Measurements from ENCODE around the gene FCRL6. TPM values are rescaled to one million over a fixed set of nuclear protein-coding genes. Genes with fewer than 3 reads are reported as not detected.

Gene FCRL6
- total RNA-seq = under 1 TPM; 0.23 to 0.61 TPM

GRCh38 chr1:159802111-159802510 is at the start of gene FCRL6:
Gene FCRL6, plus strand, starts transcription at chr1:159802360. Its CDS starts 65 bp downstream, at chr1:159802425.
- CTCF ChIA-PET = interaction anchor here (0.6 to 18.0 kb wide), 11 partner anchors 11 to 205 kb away, joined by 3 to 430 read pairs (median 4); partner anchors contain the start of genes DUSP23 and SLAMF8
- ATAC-seq (no peak), DNase-seq (no peak)
- no peaks in the 10 kb centered on the region for H3K9me3 Mint-ChIP-seq (ENCODE audit: low read depth)
- no peak within 1 kb of the TSS for H3K4me3 Mint-ChIP-seq
- H3K27ac Mint-ChIP-seq = no peak within 1 kb of the TSS
- H3K36me3 Mint-ChIP-seq = no peaks in the 10 kb centered on the region
- H3K4me1 Mint-ChIP-seq = peaks cover 34% of the 10 kb centered on the region
- peaks cover 48% of the 10 kb centered on the region for H3K27me3 Mint-ChIP-seq

DNA sequence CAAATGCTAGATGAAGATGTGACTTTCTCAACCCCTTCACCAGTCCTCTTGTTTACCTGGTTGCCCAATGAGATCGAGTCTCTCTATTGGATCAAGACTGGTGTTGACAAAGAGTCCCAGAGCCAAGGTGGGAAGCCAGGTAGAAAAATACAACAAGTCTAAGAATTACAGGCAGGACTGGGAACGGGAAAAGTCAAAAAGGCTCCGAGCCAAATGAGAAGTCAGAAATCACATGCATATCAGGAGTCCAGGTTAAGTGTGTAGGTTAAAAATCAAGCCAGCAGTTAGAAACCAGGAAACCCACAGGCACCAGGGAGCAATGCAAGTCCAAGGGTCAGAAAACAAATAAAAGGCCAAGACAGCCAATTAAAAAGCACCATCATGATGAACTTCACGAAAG is 48.8 kb upstream of the FCRL6 start:
- no peaks in the 10 kb centered on the region for H3K4me1 Mint-ChIP-seq
- no peaks in the 10 kb centered on the region for H3K9me3 Mint-ChIP-seq (ENCODE audit: low read depth)
- H3K27ac Mint-ChIP-seq = no peak overlapping the region
- CTCF ChIA-PET = no interaction called here
- peaks cover 4% of the 10 kb centered on the region for H3K27me3 Mint-ChIP-seq
- H3K4me3 Mint-ChIP-seq = no peak overlapping the region
- no peak for DNase-seq
- no peak for ATAC-seq
- H3K36me3 Mint-ChIP-seq = no peaks in the 10 kb centered on the region

DNA sequence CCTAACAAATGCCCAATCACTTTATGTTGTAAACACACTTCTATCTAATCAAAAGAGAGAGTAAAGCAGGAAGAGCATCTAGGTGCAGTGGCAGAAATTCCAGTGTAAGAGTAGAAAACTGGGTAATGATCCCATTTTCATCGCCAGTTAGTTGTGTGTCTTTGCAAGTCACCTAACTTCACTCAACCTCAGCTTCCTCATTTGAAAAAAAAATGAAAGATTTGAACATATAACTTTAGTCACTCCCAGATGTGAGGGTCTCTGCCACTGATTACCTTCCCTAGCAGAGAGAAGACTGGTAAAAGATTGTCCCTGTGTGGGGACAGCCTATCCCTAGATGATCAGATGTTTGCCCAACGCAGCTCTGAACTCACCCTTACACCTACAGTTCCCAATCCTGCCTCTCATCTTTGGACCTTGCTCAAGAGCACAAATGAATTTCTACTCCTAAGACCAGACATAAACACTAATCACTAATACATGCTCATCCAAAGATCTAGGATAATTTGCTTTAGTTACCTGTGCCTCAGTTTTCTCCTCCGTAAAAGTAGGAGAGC is 46.6 kb upstream of the FCRL6 start:
- Mint-ChIP-seq H3K36me3 (no peaks in the 10 kb centered on the region), H3K9me3 (ENCODE audit: low read depth) (no peaks in the 10 kb centered on the region), H3K4me3 (no peak overlapping the region), H3K4me1 (no peaks in the 10 kb centered on the region), H3K27me3 (peaks cover 4% of the 10 kb centered on the region), H3K27ac (no peak overlapping the region)
- no peak for ATAC-seq
- CTCF ChIA-PET = no interaction called here
- no peak for DNase-seq

- Mint-ChIP-seq H3K36me3 (no peaks in the 10 kb centered on the region), H3K27me3 (peaks cover 8% of the 10 kb centered on the region), H3K27ac (no peak overlapping the region), H3K4me3 (no peak overlapping the region), H3K9me3 (ENCODE audit: low read depth) (no peaks in the 10 kb centered on the region), H3K4me1 (no peaks in the 10 kb centered on the region)
- ATAC-seq = no peak
- no peak for DNase-seq
- CTCF ChIA-PET = interaction anchor here (2.1 kb wide), 1 partner anchor 134 kb away, joined by 8 read pairs; no protein-coding TSS in a partner anchor
These were observed 45.8 kb upstream of the FCRL6 start for GRCh38 chr1:159756397-159756796.

DNA sequence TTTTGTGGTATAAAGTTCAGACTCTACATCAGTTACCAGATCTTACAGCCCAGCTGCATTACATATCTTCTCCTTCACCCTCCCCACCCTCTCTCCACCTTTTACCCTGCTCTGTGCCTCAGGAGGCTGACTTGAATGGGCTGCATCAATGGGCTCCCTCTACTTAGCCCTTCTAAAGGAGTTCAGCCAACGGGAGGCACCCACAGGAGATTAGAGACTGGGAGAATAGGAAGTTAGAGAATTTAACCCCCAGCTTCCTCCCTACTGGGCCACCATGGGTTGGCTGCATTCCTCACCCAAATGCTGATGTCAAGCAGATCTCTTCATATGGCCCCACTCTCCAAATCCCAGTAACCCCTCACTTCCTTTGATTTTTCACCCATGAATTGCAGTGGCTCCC is 38.5 kb upstream of the FCRL6 start:
- CTCF ChIA-PET = no interaction called here
- Mint-ChIP-seq H3K9me3 (ENCODE audit: low read depth) (peaks cover 2% of the 10 kb centered on the region), H3K4me1 (no peaks in the 10 kb centered on the region), H3K27me3 (peaks cover 15% of the 10 kb centered on the region), H3K27ac (no peak overlapping the region), H3K4me3 (no peak overlapping the region), H3K36me3 (no peaks in the 10 kb centered on the region)
- DNase-seq = no peak
- no peak for ATAC-seq

DNA sequence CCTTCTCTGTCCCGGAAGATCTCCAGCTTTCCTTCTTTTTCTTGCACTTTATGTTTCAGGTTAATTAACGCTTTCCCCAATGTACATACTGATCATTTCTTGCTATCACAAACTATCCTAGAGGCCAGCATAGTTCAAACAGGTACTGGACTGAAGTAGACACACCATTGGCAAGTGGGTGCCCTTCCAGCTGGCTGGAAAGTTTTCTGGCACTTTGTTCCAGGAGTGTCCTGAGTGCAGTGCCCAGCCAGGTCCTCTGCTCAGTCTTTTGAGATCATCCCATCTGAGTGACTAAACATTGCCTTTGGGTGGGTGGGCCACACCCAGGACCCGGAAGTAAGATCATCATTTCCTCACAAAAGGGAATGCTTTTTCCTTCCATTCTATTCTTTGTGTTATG is 36.4 kb upstream of the FCRL6 start:
- peaks cover 15% of the 10 kb centered on the region for H3K27me3 Mint-ChIP-seq

DNA sequence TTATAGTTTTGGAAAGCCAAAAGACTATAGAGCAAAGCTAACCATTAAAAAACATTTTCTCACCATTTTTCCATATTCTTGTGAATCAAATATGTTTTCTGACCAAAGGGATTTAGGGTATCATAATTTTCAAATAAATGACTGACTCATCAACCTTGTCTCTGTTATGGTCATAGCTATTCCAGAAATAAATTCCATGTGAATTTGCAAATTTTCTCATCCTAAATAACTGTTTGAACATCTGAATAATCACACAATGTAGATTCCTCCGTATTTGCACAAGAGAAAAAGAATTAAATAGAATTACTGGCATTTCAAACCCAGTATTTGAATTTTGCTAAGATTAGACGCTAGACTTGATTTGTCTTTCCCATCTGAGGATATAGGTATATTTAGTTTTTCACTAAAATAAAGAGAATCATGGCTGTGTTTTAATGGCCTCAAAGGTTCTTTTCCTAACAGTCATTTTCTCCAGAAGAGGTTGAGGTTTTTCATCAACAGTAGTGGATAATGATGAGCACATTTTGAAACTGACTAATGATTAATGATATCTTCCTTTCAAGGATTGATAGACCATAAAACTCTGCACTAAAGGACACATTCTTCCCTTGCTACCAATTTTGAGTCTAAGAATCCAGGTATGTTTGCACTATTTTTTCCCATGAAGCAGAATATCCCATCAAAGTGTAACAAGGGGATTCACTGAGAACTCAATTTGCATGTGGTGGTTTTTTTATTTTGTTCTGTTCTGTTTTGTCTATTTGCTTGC is 30.8 kb upstream of the FCRL6 start:
- no peak overlapping the region for H3K4me3 Mint-ChIP-seq
- peaks cover 10% of the 10 kb centered on the region for H3K27me3 Mint-ChIP-seq
- no peaks in the 10 kb centered on the region for H3K9me3 Mint-ChIP-seq (ENCODE audit: low read depth)
- ATAC-seq = no peak
- H3K4me1 Mint-ChIP-seq = no peaks in the 10 kb centered on the region
- DNase-seq = no peak
- H3K27ac Mint-ChIP-seq = no peak overlapping the region
- no peaks in the 10 kb centered on the region for H3K36me3 Mint-ChIP-seq
- CTCF ChIA-PET = no interaction called here

More for the DNA sequence above, 36.4 kb upstream of the FCRL6 start:
- Mint-ChIP-seq H3K9me3 (ENCODE audit: low read depth) (peaks cover 2% of the 10 kb centered on the region), H3K4me1 (no peaks in the 10 kb centered on the region), H3K4me3 (no peak overlapping the region), H3K27ac (no peak overlapping the region), H3K36me3 (no peaks in the 10 kb centered on the region)
- ATAC-seq (no peak), DNase-seq (no peak)
- CTCF ChIA-PET = no interaction called here

DNA sequence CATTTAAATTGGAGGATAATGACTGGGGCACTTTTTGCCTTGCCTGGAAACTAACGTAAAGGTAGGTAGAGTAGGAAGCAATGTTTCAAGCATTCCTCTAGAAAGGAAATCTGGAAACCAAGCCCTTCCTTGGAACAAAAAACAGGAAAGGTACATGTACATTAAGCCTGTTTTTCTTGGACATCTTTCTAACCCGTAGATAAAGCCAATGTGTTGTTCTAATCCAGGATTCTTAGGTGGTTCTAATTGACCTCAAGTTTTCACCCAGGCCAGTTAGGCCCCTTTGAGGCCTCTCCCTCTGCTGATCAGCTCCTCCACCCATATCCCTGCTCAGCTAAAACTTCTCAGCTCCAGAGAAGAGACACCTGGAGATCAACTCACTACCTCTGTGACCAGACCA is 27.7 kb upstream of the FCRL6 start:
- Mint-ChIP-seq H3K9me3 (ENCODE audit: low read depth) (no peaks in the 10 kb centered on the region), H3K4me1 (no peaks in the 10 kb centered on the region), H3K36me3 (no peaks in the 10 kb centered on the region), H3K4me3 (no peak overlapping the region), H3K27me3 (peaks cover 14% of the 10 kb centered on the region), H3K27ac (no peak overlapping the region)
- ATAC-seq (no peak), DNase-seq (no peak)
- CTCF ChIA-PET = interaction anchor here (0.9 to 1.0 kb wide), 2 partner anchors 116 to 117 kb away, joined by 3 read pairs; no protein-coding TSS in a partner anchor

GRCh38 chr1:159775716-159776115 is 26.4 kb upstream of the FCRL6 start:
- Mint-ChIP-seq H3K4me1 (peaks cover 6% of the 10 kb centered on the region), H3K36me3 (no peaks in the 10 kb centered on the region), H3K9me3 (ENCODE audit: low read depth) (no peaks in the 10 kb centered on the region), H3K27ac (no peak overlapping the region), H3K27me3 (peaks cover 14% of the 10 kb centered on the region), H3K4me3 (no peak overlapping the region)
- no peak for DNase-seq
- CTCF ChIA-PET = interaction anchor here (1.3 to 1.7 kb wide), 2 partner anchors 27 to 231 kb away, joined by 3 to 4 read pairs; no protein-coding TSS in a partner anchor
- ATAC-seq = no peak

- Mint-ChIP-seq H3K36me3 (no peaks in the 10 kb centered on the region), H3K4me1 (peaks cover 13% of the 10 kb centered on the region), H3K4me3 (no peak overlapping the region), H3K27me3 (peaks cover 5% of the 10 kb centered on the region), H3K27ac (no peak overlapping the region), H3K9me3 (ENCODE audit: low read depth) (no peaks in the 10 kb centered on the region)
- ATAC-seq (no peak), DNase-seq (no peak)
- CTCF ChIA-PET = interaction anchor here (1.3 to 2.4 kb wide), 4 partner anchors 114 to 228 kb away, joined by 3 to 11 read pairs (median 7); partner anchors contain the start of gene IGSF9
These were observed 23.9 kb upstream of the FCRL6 start for GRCh38 chr1:159778266-159778665.

GRCh38 chr1:159779403-159779851 is 22.7 kb upstream of the FCRL6 start:
- H3K9me3 Mint-ChIP-seq (ENCODE audit: low read depth) = no peaks in the 10 kb centered on the region
- H3K4me3 Mint-ChIP-seq = peak overlapping the region; percentile 37
- no peak overlapping the region for H3K27ac Mint-ChIP-seq
- no peaks in the 10 kb centered on the region for H3K36me3 Mint-ChIP-seq
- peaks cover 3% of the 10 kb centered on the region for H3K27me3 Mint-ChIP-seq
- no peak for ATAC-seq
- no peak for DNase-seq
- peaks cover 17% of the 10 kb centered on the region for H3K4me1 Mint-ChIP-seq
- CTCF ChIA-PET = no interaction called here

DNA sequence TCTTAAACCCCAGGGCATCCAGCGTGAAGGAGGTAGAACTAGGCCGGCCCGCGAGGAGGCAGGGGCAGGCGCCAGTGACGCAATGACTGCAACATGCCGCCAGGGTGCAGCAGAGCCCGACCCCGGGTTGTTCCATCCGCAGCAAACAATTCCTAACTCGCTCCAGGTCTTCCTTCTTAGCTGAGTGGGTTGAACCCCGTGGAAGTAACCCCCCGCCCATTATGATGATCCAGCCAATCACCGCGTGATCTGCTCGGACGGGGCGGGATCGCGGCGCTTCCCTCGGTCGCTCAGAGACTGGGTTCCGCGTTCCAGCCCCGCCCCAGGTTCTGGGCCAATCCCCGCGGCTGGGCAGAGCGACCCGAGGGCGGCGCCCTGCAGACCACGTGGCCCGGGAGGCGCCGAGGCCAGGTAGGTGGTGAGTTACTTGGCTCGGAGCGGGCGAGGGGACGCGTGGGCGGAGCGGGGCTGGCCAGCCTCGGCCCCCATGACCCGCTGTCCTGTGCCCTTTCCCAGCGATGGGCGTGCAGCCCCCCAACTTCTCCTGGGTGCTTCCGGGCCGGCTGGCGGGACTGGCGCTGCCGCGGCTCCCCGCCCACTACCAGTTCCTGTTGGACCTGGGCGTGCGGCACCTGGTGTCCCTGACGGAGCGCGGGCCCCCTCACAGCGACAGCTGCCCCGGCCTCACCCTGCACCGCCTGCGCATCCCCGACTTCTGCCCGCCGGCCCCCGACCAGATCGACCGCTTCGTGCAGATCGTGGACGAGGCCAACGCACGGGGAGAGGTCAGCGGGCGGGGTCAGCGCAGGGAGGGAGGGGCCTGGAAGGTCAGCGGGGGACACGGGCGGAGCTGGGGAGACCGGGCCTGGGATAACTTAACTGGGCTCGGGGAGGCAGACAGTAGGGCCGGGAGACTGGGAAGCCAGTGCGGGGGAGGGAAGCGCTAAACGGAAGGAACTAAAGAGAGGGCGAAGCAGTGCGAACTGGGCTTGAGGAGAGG is 21.3 kb upstream of the FCRL6 start, which contains the start of gene DUSP23:
Gene DUSP23, plus strand, starts transcription at position 380 of the 1,000 bp plus-strand sequence. Its CDS starts 139 bp downstream, at position 519.
- no peaks in the 10 kb centered on the region for H3K36me3 Mint-ChIP-seq
- CTCF ChIA-PET = interaction anchor here (0.6 to 4.0 kb wide), 12 partner anchors 9 to 227 kb away, joined by 3 to 68 read pairs (median 4); partner anchors contain the start of genes FCRL6 and SLAMF8
- no peaks in the 10 kb centered on the region for H3K9me3 Mint-ChIP-seq (ENCODE audit: low read depth)
- H3K27me3 Mint-ChIP-seq = peaks cover 3% of the 10 kb centered on the region
- H3K4me1 Mint-ChIP-seq = peaks cover 20% of the 10 kb centered on the region
- peak within 1 kb of the TSS; percentile 72 for H3K4me3 Mint-ChIP-seq
- DNase-seq (peak; percentile 98), ATAC-seq (peak; percentile 99)
- peak within 1 kb of the TSS; percentile 69 for H3K27ac Mint-ChIP-seq

DNA sequence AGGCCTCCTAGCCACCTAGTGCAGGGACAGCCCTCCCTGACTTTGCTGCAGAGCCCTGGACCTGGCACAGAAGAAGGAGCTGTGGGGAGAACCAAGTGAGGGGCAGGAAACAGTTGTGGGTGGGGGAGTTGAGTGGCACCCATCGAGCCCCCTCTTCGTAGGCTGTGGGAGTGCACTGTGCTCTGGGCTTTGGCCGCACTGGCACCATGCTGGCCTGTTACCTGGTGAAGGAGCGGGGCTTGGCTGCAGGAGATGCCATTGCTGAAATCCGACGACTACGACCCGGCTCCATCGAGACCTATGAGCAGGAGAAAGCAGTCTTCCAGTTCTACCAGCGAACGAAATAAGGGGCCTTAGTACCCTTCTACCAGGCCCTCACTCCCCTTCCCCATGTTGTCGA is 20.2 kb upstream of the FCRL6 start:
- Mint-ChIP-seq H3K4me1 (peaks cover 20% of the 10 kb centered on the region), H3K4me3 (peak overlapping the region; percentile 72), H3K36me3 (no peaks in the 10 kb centered on the region), H3K9me3 (ENCODE audit: low read depth) (no peaks in the 10 kb centered on the region), H3K27me3 (peaks cover 3% of the 10 kb centered on the region), H3K27ac (no peak overlapping the region)
- DNase-seq (no peak), ATAC-seq (no peak)
- CTCF ChIA-PET = interaction anchor here (0.7 to 4.0 kb wide), 6 partner anchors 8 to 140 kb away, joined by 3 to 68 read pairs (median 10); no protein-coding TSS in a partner anchor
